Endodermal cell (in vitro differentiated cells): Measurements from ENCODE around the gene DNAJC5. TPM values are rescaled to one million over a fixed set of nuclear protein-coding genes. Genes with fewer than 3 reads are reported as not detected.
A peak's percentile ranks its signal among the peaks of the same experiment; 100 is the strongest.

Experiments used
- DNase-seq: peaks from one replicate; pipeline ENCODE4 v3.0.0-alpha.2; 2017
- H3K27ac ChIP-seq: 2 replicates; pipeline ENCODE4 v1.5.1; 2013; ENCODE audit warnings: mild to moderate bottlenecking, low read depth, low read length, moderate library complexity
- H3K27me3 ChIP-seq: 2 replicates; pipeline ENCODE4 v1.6.1; 2013; ENCODE audit warnings: mild to moderate bottlenecking, low read length, moderate library complexity; ENCODE audit not compliant: insufficient read depth, control insufficient read depth, poor library complexity, severe bottlenecking
- H3K36me3 ChIP-seq: 2 replicates; pipeline ENCODE4 v1.7.0; 2013; ENCODE audit warnings: mild to moderate bottlenecking, low read length, moderate library complexity; ENCODE audit not compliant: control insufficient read depth, insufficient read depth
- H3K4me1 ChIP-seq: one replicate; pipeline ENCODE4 v1.7.0; 2013; ENCODE audit warnings: low read length; ENCODE audit not compliant: control insufficient read depth, insufficient read depth
- H3K4me3 ChIP-seq: 2 replicates; pipeline ENCODE4 v1.5.1; 2013; ENCODE audit warnings: mild to moderate bottlenecking, low read length, moderate library complexity
- H3K9ac ChIP-seq: 2 replicates; pipeline ENCODE4 v1.6.1; 2013; ENCODE audit warnings: mild to moderate bottlenecking, low read length, moderate library complexity; ENCODE audit not compliant: poor library complexity, severe bottlenecking; ENCODE audit errors: extremely low read depth
- H3K9me3 ChIP-seq: 2 replicates; pipeline ENCODE4 v1.6.1; 2013; ENCODE audit warnings: mild to moderate bottlenecking, low read length, moderate library complexity; ENCODE audit not compliant: control insufficient read depth
- H3K27ac Mint-ChIP-seq: 2 replicates; pipeline ENCODE4 v1.8.0; 2020; ENCODE audit warnings: mixed read lengths
- H3K27me3 Mint-ChIP-seq: 2 replicates; pipeline ENCODE4 v1.8.0; 2021; ENCODE audit warnings: mild to moderate bottlenecking, mixed read lengths; ENCODE audit not compliant: insufficient read depth
- H3K36me3 Mint-ChIP-seq: 2 replicates; pipeline ENCODE4 v1.8.0; 2020; ENCODE audit warnings: low read depth, mixed read lengths
- H3K4me1 Mint-ChIP-seq: 2 replicates; pipeline ENCODE4 v1.8.0; 2020; ENCODE audit warnings: mixed read lengths
- H3K4me3 Mint-ChIP-seq: 2 replicates; pipeline ENCODE4 v1.8.0; 2020; ENCODE audit warnings: mild to moderate bottlenecking, moderate library complexity, mixed read lengths
- H3K9me3 Mint-ChIP-seq: 2 replicates; pipeline ENCODE4 v1.8.0; 2020; ENCODE audit warnings: mild to moderate bottlenecking, mixed read lengths
- WGBS, 2 experiments: methylation state at CpG; one replicate each; pipeline versions ENCODE4 v1.1.5 to v1.1.7; 2013; ENCODE audit warnings: missing lambda C conversion rate in 2 of 2, mixed read lengths in 1 of 2; ENCODE audit not compliant: insufficient coverage in 1 of 2, insufficient read length in 1 of 2; 5-methylcytosine and 5-hydroxymethylcytosine counted together
- total RNA-seq, 2 donors: library from RNA; stranded (reverse); fragmentation: NEBNext Ultra II Directional in 1 of 2; extraction: Animal tissue kit (Norgen Biotek cat#: 25700) in 1 of 2; gene quantifications; 2 replicates in 1 of 2; 3 replicates in 1 of 2; pipeline ENCODE4 v1.2.1, GENCODE V29; 2021
- TF ChIP-seq, protein P1 (sequence below): fragments of 200-600 bp; sonication (generic); conservative IDR thresholded peaks from 2 replicates; pipeline ENCODE4 v1.5.0; 2021; ENCODE audit warnings: antibody characterized with exemption, mild to moderate bottlenecking

DNAJC5 gene
- total RNA-seq, 2 donors from 2014 or later = 25.8 to 26.8 TPM

DNA sequence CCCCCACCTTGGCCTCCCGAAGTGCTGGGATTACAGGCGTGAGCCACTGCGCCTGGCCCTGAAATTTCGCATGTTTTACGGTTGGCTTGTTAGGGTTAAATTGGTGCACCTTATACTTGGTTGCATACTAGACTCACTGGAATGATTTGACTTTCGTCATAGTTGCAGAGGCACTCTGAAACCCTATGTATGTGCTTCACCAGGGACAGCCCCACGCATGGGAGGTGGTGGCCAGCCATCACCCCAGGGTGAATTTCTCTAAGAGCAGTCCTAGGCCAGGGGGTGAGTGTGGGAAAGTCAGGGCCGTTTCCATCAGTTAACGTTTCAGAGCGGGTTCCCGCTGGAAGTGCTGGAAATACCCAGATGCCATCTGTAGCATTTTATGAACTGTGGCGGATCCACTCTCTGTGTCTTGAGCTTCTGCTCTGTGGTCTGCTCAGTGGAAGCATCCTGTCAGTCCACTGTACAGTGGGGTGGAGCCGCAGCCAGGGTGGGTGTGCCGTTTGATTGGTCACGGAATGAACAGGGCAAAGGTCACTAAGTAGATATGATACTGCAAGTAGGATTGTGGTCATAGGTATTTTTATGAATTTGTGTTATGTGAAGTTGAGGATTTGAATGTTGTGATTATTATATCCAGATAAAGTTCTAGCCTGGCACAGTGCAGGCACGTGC lies 13.2 kb downstream of the DNAJC5 start:
- no peak for DNase-seq
- Mint-ChIP-seq H3K4me3 (no peak overlapping the region), H3K4me1 (peaks cover 10% of the 10 kb centered on the region), H3K27ac (no peak overlapping the region), H3K36me3 (peaks cover 12% of the 10 kb centered on the region), H3K9me3 (no peaks in the 10 kb centered on the region), H3K27me3 (peaks cover 4% of the 10 kb centered on the region)
- H3K9me3 ChIP-seq = no peaks in the 10 kb centered on the region
- no peaks in the 10 kb centered on the region for H3K27me3 ChIP-seq
- no peak overlapping the region for H3K4me3 ChIP-seq
- TF ChIP-seq, protein P1, sequence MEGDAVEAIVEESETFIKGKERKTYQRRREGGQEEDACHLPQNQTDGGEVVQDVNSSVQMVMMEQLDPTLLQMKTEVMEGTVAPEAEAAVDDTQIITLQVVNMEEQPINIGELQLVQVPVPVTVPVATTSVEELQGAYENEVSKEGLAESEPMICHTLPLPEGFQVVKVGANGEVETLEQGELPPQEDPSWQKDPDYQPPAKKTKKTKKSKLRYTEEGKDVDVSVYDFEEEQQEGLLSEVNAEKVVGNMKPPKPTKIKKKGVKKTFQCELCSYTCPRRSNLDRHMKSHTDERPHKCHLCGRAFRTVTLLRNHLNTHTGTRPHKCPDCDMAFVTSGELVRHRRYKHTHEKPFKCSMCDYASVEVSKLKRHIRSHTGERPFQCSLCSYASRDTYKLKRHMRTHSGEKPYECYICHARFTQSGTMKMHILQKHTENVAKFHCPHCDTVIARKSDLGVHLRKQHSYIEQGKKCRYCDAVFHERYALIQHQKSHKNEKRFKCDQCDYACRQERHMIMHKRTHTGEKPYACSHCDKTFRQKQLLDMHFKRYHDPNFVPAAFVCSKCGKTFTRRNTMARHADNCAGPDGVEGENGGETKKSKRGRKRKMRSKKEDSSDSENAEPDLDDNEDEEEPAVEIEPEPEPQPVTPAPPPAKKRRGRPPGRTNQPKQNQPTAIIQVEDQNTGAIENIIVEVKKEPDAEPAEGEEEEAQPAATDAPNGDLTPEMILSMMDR = no peak
- no peaks in the 10 kb centered on the region for H3K36me3 ChIP-seq
- 94 to 99% methylated on average over 16 of the region's 16 CpGs for WGBS, 2 experiments
- no peak overlapping the region for H3K27ac ChIP-seq
- H3K9ac ChIP-seq = no peak overlapping the region
- no peaks in the 10 kb centered on the region for H3K4me1 ChIP-seq

GRCh38 chr20:63911176-63911575 lies 16.2 kb downstream of the DNAJC5 start:
- Histone ChIP-seq H3K9ac (no peak overlapping the region), H3K27ac (peak overlapping the region; percentile 24), H3K4me1 (no peaks in the 10 kb centered on the region), H3K27me3 (no peaks in the 10 kb centered on the region), H3K4me3 (no peak overlapping the region), H3K36me3 (no peaks in the 10 kb centered on the region), H3K9me3 (peaks cover 13% of the 10 kb centered on the region)
- peaks cover 22% of the 10 kb centered on the region for H3K36me3 Mint-ChIP-seq
- H3K4me3 Mint-ChIP-seq = no peak overlapping the region
- TF ChIP-seq, protein P1 = no peak
- H3K27ac Mint-ChIP-seq = peak overlapping the region; percentile 5
- peaks cover 15% of the 10 kb centered on the region for H3K9me3 Mint-ChIP-seq
- no peaks in the 10 kb centered on the region for H3K27me3 Mint-ChIP-seq
- no peak for DNase-seq
- peaks cover 12% of the 10 kb centered on the region for H3K4me1 Mint-ChIP-seq
- WGBS, 2 experiments = 93% methylated on average over 8 to 12 of the region's 12 CpGs

DNA sequence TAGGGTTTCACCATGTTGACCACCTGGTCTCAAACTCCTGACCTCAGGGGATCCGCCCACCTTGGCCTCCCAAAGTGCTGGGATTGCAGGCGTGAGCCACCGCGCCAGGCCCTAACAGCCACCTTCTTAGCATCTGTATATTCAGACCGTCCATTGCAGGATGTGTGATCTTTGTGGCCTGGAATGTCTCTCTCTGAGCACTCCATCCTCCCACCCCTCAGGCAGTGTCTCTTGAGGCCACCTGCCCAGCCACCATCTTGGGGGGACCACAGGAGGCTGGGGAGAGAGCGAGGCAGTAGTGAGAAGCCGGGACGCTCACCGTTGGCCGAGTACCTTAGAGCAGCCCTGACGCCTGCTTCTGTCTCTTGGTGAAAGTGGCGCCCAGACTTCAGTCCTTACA lies 18.8 kb downstream of the DNAJC5 start:
- Mint-ChIP-seq H3K4me1 (peaks cover 12% of the 10 kb centered on the region), H3K27me3 (no peaks in the 10 kb centered on the region), H3K27ac (no peak overlapping the region), H3K36me3 (peaks cover 38% of the 10 kb centered on the region), H3K9me3 (peaks cover 27% of the 10 kb centered on the region), H3K4me3 (no peak overlapping the region)
- no peak overlapping the region for H3K27ac ChIP-seq
- H3K36me3 ChIP-seq = peaks cover 7% of the 10 kb centered on the region
- TF ChIP-seq, protein P1 = no peak
- H3K9me3 ChIP-seq = peaks cover 23% of the 10 kb centered on the region
- H3K9ac ChIP-seq = no peak overlapping the region
- WGBS, 2 experiments = 96 to 100% methylated on average over 7 to 12 of the region's 12 CpGs
- no peak overlapping the region for H3K4me3 ChIP-seq
- no peaks in the 10 kb centered on the region for H3K4me1 ChIP-seq
- DNase-seq = no peak
- no peaks in the 10 kb centered on the region for H3K27me3 ChIP-seq
